ENCODE results near the gene NPLOC4. TPM values are rescaled to one million over a fixed set of nuclear protein-coding genes. Genes with fewer than 3 reads are reported as not detected.

The NPLOC4 gene
- total RNA-seq, 1 donor from 2014 or later = 44.1 TPM

DNA sequence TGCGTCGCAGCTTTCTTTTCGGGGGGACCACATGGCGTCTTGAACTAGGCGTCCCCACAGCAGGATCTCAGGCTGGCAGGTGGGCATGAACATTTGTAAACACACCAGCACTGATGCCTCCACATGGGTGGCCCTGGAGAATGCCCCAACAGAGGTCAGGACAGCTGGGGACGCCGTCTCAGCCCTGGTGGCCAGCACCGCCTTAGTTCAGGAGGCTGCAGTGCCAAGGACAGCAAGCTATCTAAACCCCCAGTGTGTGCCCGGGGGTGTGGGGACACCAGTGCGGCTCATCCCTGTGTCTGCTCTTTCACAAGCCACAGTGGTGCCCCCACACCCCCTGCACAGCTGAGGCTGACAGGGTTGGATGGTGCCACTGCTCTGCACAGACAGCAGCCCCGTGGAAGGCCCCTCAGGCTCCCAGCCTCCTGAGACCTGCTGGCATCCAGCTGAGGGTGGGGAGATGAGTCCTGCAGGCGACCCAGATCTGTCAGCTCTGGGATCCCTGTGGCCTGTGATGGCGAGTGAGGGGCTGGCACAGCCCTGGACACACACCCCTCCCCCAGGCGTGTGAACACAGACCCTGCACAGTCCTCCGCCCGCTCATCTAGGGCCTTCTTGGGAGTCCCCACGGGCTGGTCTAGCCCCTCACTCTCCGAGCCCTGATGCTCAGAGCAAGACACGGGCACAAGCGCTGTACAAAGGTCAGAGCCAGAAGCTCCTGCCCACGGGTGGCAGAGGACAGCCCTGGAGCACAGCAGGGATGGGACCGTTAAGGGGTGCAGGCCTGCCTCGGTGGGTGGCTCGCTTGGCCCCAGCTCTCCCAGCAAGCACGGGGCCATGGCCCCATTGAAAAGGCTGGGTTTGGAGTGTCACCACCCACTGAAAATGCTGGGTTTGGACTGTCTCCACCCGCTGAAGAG, 98.0 kb downstream of the NPLOC4 start:
- H3K9me3 Mint-ChIP-seq = no peaks in the 10 kb centered on the region
- H3K9ac ChIP-seq = no peak overlapping the region
- no peak overlapping the region for H3K4me3 ChIP-seq
- H3K27me3 ChIP-seq = peaks cover 41% of the 10 kb centered on the region
- H2AFZ ChIP-seq (replicated peaks) = no peak overlapping the region
- H3K4me1 ChIP-seq = peaks cover 3% of the 10 kb centered on the region
- no peaks in the 10 kb centered on the region for H3K9me3 ChIP-seq (ENCODE audit: low read depth)
- H3K27ac ChIP-seq = no peak overlapping the region
- H4K20me1 ChIP-seq (ENCODE audit: low read depth) = peaks cover 17% of the 10 kb centered on the region
- H3K4me2 ChIP-seq = no peak overlapping the region
- no peaks in the 10 kb centered on the region for H3K27me3 Mint-ChIP-seq (ENCODE audit: insufficient read depth, low read depth)
- H3K36me3 Mint-ChIP-seq = peaks cover 5% of the 10 kb centered on the region
- H3K36me3 ChIP-seq = no peaks in the 10 kb centered on the region
- TF ChIP-seq, protein P1, sequence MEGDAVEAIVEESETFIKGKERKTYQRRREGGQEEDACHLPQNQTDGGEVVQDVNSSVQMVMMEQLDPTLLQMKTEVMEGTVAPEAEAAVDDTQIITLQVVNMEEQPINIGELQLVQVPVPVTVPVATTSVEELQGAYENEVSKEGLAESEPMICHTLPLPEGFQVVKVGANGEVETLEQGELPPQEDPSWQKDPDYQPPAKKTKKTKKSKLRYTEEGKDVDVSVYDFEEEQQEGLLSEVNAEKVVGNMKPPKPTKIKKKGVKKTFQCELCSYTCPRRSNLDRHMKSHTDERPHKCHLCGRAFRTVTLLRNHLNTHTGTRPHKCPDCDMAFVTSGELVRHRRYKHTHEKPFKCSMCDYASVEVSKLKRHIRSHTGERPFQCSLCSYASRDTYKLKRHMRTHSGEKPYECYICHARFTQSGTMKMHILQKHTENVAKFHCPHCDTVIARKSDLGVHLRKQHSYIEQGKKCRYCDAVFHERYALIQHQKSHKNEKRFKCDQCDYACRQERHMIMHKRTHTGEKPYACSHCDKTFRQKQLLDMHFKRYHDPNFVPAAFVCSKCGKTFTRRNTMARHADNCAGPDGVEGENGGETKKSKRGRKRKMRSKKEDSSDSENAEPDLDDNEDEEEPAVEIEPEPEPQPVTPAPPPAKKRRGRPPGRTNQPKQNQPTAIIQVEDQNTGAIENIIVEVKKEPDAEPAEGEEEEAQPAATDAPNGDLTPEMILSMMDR (IDR thresholded peaks at IDR 0.05) = no peak
- no peak for TF ChIP-seq EZH2 (IDR thresholded peaks at IDR 0.05)
- H3K79me2 ChIP-seq (ENCODE audit: low read depth) = no peaks in the 10 kb centered on the region
- no peak overlapping the region for H3K4me3 Mint-ChIP-seq
- H3K4me1 Mint-ChIP-seq = peaks cover 7% of the 10 kb centered on the region
- no peaks in the 10 kb centered on the region for H3F3A ChIP-seq (ENCODE audit: low read depth)
- H3K27ac Mint-ChIP-seq = no peak overlapping the region
- DNase-seq (ENCODE audit: low spot score) = no peak

DNA sequence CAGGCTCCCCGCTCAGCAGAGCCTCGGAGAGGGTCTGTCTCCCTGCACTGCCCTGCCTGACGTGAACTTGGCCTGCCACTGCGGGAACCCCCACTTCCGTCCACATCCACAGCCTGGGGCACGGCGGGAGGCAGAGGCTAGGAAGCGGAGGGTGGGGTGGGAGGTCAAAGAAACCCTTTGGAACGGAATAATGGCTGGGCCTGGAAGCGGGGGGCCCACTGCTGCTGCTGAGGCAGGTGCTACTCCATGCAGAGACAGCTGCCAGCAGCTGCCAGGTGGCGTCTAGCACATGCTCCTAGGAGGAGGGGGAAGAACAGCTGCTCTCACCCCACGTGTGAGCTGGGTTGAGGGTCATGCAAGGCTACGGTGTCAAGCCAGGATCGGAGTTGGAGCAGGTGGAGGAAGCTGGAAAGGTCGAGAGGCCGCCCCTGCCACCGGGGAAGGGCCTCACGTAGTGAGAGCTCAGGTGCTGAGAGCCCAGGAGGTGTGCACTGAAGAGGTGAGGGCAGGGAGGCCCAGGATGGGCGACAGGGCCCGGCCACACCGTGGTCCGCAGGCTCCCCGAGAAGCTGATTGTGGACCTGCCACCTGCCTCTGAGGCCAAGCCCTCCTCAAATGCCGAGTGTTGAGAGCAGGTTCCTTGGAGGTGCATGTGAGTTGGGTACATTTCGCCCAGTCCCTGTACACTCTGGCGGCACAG, 98.9 kb downstream of the NPLOC4 start:
- Histone ChIP-seq H3F3A (ENCODE audit: low read depth) (no peaks in the 10 kb centered on the region), H3K27ac (no peak overlapping the region), H3K9ac (no peak overlapping the region), H3K4me1 (peaks cover 3% of the 10 kb centered on the region), H3K36me3 (no peaks in the 10 kb centered on the region), H4K20me1 (ENCODE audit: low read depth) (peaks cover 17% of the 10 kb centered on the region), H3K27me3 (peaks cover 49% of the 10 kb centered on the region), H3K79me2 (ENCODE audit: low read depth) (no peaks in the 10 kb centered on the region), H3K9me3 (ENCODE audit: low read depth) (no peaks in the 10 kb centered on the region), H2AFZ (replicated peaks) (no peak overlapping the region), H3K4me3 (no peak overlapping the region), H3K4me2 (no peak overlapping the region)
- Mint-ChIP-seq H3K27ac (peak overlapping the region; percentile 35), H3K27me3 (ENCODE audit: insufficient read depth, low read depth) (peaks cover 6% of the 10 kb centered on the region), H3K9me3 (peaks cover 2% of the 10 kb centered on the region), H3K4me3 (peak overlapping the region; percentile 36), H3K4me1 (peaks cover 7% of the 10 kb centered on the region), H3K36me3 (peaks cover 5% of the 10 kb centered on the region)
- TF ChIP-seq EZH2 (IDR thresholded peaks at IDR 0.05) (no peak), EZH2phosphoT487 (IDR thresholded peaks at IDR 0.05) (no peak)
- TF ChIP-seq, protein P1 (IDR thresholded peaks at IDR 0.05) = no peak
- no peak for DNase-seq (ENCODE audit: low spot score)

DNA sequence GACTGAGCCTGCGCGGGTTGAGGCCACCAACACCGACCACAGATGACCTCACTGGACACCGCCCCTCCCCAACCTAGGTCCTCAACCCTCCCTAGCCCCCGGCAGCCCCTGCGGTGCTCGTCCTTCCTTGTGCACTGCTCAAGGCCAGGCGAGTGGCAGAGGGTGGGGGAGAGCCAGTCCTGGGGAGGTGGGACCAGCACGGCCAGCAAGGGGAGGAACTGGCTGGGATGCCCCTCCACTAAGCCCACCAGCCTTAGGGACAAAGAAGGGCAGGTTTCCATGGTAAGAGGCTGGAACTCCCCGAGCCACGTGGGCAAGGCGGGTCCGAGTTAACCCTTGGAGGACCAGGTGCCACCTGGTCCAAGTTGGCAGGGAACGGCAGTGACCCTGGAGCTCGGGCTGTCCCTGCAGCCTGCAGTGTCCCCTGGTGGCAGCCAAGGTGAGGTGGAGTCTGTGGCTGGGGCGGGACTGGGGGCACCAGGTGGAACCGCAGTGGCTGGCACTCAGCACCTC, 99.5 kb downstream of the NPLOC4 start:
- Histone ChIP-seq H4K20me1 (ENCODE audit: low read depth) (peaks cover 17% of the 10 kb centered on the region), H3K27me3 (peaks cover 53% of the 10 kb centered on the region), H3K36me3 (no peaks in the 10 kb centered on the region), H3K9me3 (ENCODE audit: low read depth) (no peaks in the 10 kb centered on the region), H3K79me2 (ENCODE audit: low read depth) (no peaks in the 10 kb centered on the region), H3K4me1 (peaks cover 3% of the 10 kb centered on the region), H3F3A (ENCODE audit: low read depth) (no peaks in the 10 kb centered on the region), H3K9ac (no peak overlapping the region), H3K4me2 (peak overlapping the region; percentile 61), H3K4me3 (peak overlapping the region; percentile 13), H3K27ac (no peak overlapping the region), H2AFZ (replicated peaks) (no peak overlapping the region)
- H3K4me3 Mint-ChIP-seq = no peak overlapping the region
- TF ChIP-seq EZH2 (IDR thresholded peaks at IDR 0.05) (peak; percentile 6), EZH2phosphoT487 (IDR thresholded peaks at IDR 0.05) (no peak)
- TF ChIP-seq, protein P1 (IDR thresholded peaks at IDR 0.05) = peak; percentile 65
- peaks cover 2% of the 10 kb centered on the region for H3K9me3 Mint-ChIP-seq
- peaks cover 6% of the 10 kb centered on the region for H3K27me3 Mint-ChIP-seq (ENCODE audit: insufficient read depth, low read depth)
- H3K27ac Mint-ChIP-seq = no peak overlapping the region
- H3K4me1 Mint-ChIP-seq = peaks cover 7% of the 10 kb centered on the region
- peak; percentile 70 for DNase-seq (ENCODE audit: low spot score)
- peaks cover 5% of the 10 kb centered on the region for H3K36me3 Mint-ChIP-seq

All from neural progenitor cell (in vitro differentiated cells).